HepG2 (cell line): ENCODE results near the gene CUL7. TPM values are rescaled to one million over a fixed set of nuclear protein-coding genes. Genes with fewer than 3 reads are reported as not detected.
A peak's percentile ranks its signal among the peaks of the same experiment; 100 is the strongest.

Experiments
- ARNT ChIP-seq: fragments of 450-650 bp; IDR thresholded peaks from 2 replicates; pipeline ENCODE4 v1.6.1; 2017
- CENPX ChIP-seq: sonication (generic); formaldehyde crosslinking; IDR thresholded peaks from 2 replicates; pipeline ENCODE4 v1.9.0; 2021; ENCODE audit warnings: mild to moderate bottlenecking, missing genetic modification reagents, moderate library complexity
- FOXK2 ChIP-seq: fragments of 450-650 bp; IDR thresholded peaks from 2 replicates; pipeline ENCODE4 v1.6.1; 2016
- GABPA ChIP-seq, 2 experiments: IDR thresholded peaks; 2 replicates each; pipeline ENCODE4 v1.6.1; 2011 to 2016; ENCODE audit warnings: low read depth in 2 of 2, low read length in 1 of 2, missing biosample characterization in 1 of 2, missing genetic modification characterization in 1 of 2
- GLI4 ChIP-seq: sonication (generic); formaldehyde crosslinking; IDR thresholded peaks from 2 replicates; pipeline ENCODE4 v1.5.1; 2020; ENCODE audit warnings: missing genetic modification reagents, mild to moderate bottlenecking, moderate library complexity, borderline replicate concordance
- MIER3 ChIP-seq: IDR thresholded peaks from 2 replicates; pipeline ENCODE4 v1.6.1; 2016; ENCODE audit warnings: missing compliant biosample characterization, borderline replicate concordance
- MZF1 ChIP-seq: sonication (generic); formaldehyde crosslinking; IDR thresholded peaks from 2 replicates; pipeline ENCODE4 v1.8.1; 2023; ENCODE audit warnings: mild to moderate bottlenecking, missing genetic modification reagents, borderline replicate concordance
- NCOA5 ChIP-seq: sonication (generic); formaldehyde crosslinking; IDR thresholded peaks from 2 replicates; pipeline ENCODE4 v1.4.0; 2020; ENCODE audit warnings: missing genetic modification reagents
- NFATC3 ChIP-seq: sonication (generic); formaldehyde crosslinking; IDR thresholded peaks from 2 replicates; pipeline ENCODE4 v1.5.1; 2020; ENCODE audit warnings: mild to moderate bottlenecking, missing genetic modification reagents
- ZKSCAN8 ChIP-seq: IDR thresholded peaks from 2 replicates; pipeline ENCODE4 v1.6.1; 2016; ENCODE audit warnings: borderline replicate concordance, missing genetic modification reagents, missing compliant biosample characterization
- ZNF251 ChIP-seq: sonication (generic); formaldehyde crosslinking; IDR thresholded peaks from 2 replicates; pipeline ENCODE4 v1.9.0; 2021; ENCODE audit warnings: mild to moderate bottlenecking, missing genetic modification reagents
- ZNF317 ChIP-seq: sonication (generic); formaldehyde crosslinking; IDR thresholded peaks from 2 replicates; pipeline ENCODE4 v1.5.0; 2020; ENCODE audit warnings: mild to moderate bottlenecking, missing genetic modification reagents
- ZNF382 ChIP-seq: sonication (generic); formaldehyde crosslinking; IDR thresholded peaks from 2 replicates; pipeline ENCODE4 v1.5.0; 2020; ENCODE audit warnings: missing genetic modification reagents, mild to moderate bottlenecking, borderline replicate concordance
- ZNF460 ChIP-seq: sonication (generic); formaldehyde crosslinking; IDR thresholded peaks from 2 replicates; pipeline ENCODE4 v1.5.1; 2020; ENCODE audit warnings: missing genetic modification reagents, mild to moderate bottlenecking, borderline replicate concordance
- ZNF552 ChIP-seq: sonication (generic); formaldehyde crosslinking; IDR thresholded peaks from 2 replicates; pipeline ENCODE4 v1.9.0; 2022; ENCODE audit warnings: missing genetic modification reagents, mild to moderate bottlenecking, borderline replicate concordance
- polyA plus RNA-seq, 8 experiments: library from polyadenylated mRNA; depleted of rRNA in 3 of 8; stranded (reverse) in 7 of 8; unstranded in 1 of 8; fragments of >200 nt; fragmentation: Illumina TruSeq in 4 of 8; extraction: Trizol in 4 of 8; gene quantifications; 2 replicates each; pipeline versions ENCODE4 v1.2.1 to v1.2.3, GENCODE V29; 2011 to 2016; ENCODE audit warnings: low read depth in 4 of 8, missing spikeins in 1 of 8, mixed read lengths in 1 of 8; ENCODE audit not compliant: insufficient read depth in 1 of 8
- total RNA-seq, 5 experiments: library from RNA; depleted of rRNA; stranded (reverse); fragments of >200 nt; fragmentation: Illumina TruSeq; extraction: Trizol; gene quantifications; 2 replicates each; pipeline ENCODE4 v1.2.3, GENCODE V29; 2016; ENCODE audit warnings: low read depth in 1 of 5
- TF ChIP-seq, protein P1 (sequence below): fragments of 450-650 bp; IDR thresholded peaks from 2 replicates; pipeline ENCODE4 v1.6.1; 2016
- TF ChIP-seq, protein P2 (sequence below): sonication (generic); formaldehyde crosslinking; IDR thresholded peaks from 2 replicates; pipeline ENCODE4 v1.5.0; 2020; ENCODE audit warnings: missing genetic modification reagents
- TF ChIP-seq, protein P3 (sequence below), 2 experiments: sonication (generic) in 1 of 2; formaldehyde crosslinking in 1 of 2; IDR thresholded peaks; 2 replicates each; pipeline versions ENCODE4 v1.4.0 to v1.6.1; 2016 to 2020; ENCODE audit warnings: borderline replicate concordance in 1 of 2, low read depth in 1 of 2, mild to moderate bottlenecking in 1 of 2, missing genetic modification reagents in 1 of 2
- TF ChIP-seq, protein P4 (sequence below): sonication (generic); formaldehyde crosslinking; IDR thresholded peaks from 2 replicates; pipeline ENCODE4 v1.4.0; 2020; ENCODE audit warnings: mild to moderate bottlenecking, low read depth, missing genetic modification reagents

Gene CUL7
- total and polyA plus RNA-seq, 2 of the 13 experiments (the other 11 are each of a cell fraction or from before 2014, with no cell fraction given), result 32.0 to 60.7 TPM

DNA sequence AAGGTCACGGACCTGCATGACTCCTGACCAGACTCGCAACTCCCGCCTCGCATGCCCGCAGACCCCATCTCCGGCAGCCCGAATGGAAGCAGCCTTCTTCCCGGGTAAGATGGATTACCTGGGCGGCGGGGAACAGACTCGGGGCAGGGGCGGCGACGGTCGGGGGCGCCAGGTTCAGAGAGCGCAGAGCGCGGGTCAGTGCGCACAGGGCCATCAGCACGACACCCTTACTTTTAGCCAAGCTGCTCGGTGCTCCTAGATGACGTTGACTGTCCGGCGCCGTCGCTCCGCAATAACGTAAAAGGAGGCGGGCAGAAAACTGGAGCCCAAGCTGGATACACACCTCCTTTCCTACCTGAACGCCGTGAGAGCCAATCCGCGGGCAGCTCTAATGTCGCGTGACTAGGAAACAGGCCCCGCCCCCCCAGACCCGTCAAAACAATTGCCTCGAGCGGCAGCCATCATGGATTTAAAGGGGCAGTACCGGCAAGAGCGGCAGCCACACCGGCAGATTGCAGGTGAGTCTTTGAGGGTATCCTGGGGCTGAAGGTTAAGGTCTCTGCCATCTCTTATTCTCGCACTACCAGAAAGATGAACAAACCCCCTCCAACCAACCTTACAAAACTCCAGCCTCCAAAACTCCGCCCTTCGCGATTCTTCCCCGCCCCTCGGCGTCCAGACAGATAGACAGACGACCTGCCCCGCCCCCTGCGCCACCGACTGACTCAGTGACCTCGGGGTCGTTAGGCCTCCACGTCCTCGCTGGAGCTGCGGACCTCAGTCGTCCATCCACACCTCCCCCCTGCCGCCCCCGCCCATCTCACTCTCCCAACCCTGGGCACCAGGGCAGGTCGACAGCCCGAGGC, 5.8 kb upstream of the CUL7 start, which contains the start of the genes KLC4 and MRPL2 (continued):
- TF ChIP-seq CENPX (CRISPR knock-in tag), result no peak
- TF ChIP-seq, protein P1, sequence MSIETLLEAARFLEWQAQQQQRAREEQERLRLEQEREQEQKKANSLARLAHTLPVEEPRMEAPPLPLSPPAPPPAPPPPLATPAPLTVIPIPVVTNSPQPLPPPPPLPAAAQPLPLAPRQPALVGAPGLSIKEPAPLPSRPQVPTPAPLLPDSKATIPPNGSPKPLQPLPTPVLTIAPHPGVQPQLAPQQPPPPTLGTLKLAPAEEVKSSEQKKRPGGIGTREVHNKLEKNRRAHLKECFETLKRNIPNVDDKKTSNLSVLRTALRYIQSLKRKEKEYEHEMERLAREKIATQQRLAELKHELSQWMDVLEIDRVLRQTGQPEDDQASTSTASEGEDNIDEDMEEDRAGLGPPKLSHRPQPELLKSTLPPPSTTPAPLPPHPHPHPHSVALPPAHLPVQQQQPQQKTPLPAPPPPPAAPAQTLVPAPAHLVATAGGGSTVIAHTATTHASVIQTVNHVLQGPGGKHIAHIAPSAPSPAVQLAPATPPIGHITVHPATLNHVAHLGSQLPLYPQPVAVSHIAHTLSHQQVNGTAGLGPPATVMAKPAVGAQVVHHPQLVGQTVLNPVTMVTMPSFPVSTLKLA, result peak; percentile 77
- no peak for TF ChIP-seq ZNF552
- peak; percentile 46 for TF ChIP-seq ZNF317 (CRISPR knock-in tag)
- TF ChIP-seq ZNF251 (CRISPR knock-in tag), result 0 out of 2 replicates have a peak, but pooled peaks have one; percentile 45
- no peak for TF ChIP-seq ZNF382
- TF ChIP-seq ARNT, result no peak
- TF ChIP-seq MIER3 (CRISPR knock-in tag), result peak; percentile 37
- no peak; the same call in 1 of the 2 replicates for TF ChIP-seq ZKSCAN8
- peak; percentile 83 for TF ChIP-seq FOXK2
- TF ChIP-seq MZF1, result 0 out of 2 replicates have a peak, but pooled peaks have one; percentile 30
- TF ChIP-seq, protein P2, sequence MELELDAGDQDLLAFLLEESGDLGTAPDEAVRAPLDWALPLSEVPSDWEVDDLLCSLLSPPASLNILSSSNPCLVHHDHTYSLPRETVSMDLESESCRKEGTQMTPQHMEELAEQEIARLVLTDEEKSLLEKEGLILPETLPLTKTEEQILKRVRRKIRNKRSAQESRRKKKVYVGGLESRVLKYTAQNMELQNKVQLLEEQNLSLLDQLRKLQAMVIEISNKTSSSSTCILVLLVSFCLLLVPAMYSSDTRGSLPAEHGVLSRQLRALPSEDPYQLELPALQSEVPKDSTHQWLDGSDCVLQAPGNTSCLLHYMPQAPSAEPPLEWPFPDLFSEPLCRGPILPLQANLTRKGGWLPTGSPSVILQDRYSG (CRISPR knock-in tag), result no peak
- TF ChIP-seq, protein P3, sequence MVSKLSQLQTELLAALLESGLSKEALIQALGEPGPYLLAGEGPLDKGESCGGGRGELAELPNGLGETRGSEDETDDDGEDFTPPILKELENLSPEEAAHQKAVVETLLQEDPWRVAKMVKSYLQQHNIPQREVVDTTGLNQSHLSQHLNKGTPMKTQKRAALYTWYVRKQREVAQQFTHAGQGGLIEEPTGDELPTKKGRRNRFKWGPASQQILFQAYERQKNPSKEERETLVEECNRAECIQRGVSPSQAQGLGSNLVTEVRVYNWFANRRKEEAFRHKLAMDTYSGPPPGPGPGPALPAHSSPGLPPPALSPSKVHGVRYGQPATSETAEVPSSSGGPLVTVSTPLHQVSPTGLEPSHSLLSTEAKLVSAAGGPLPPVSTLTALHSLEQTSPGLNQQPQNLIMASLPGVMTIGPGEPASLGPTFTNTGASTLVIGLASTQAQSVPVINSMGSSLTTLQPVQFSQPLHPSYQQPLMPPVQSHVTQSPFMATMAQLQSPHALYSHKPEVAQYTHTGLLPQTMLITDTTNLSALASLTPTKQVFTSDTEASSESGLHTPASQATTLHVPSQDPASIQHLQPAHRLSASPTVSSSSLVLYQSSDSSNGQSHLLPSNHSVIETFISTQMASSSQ (IDR thresholded peaks at IDR 0.05; ENCODE audit: low read depth), result no peak; the same call in 1 of the 2 replicates
- TF ChIP-seq, protein P3 (CRISPR knock-in tag; IDR thresholded peaks at IDR 0.05; ENCODE audit: borderline replicate concordance), result peak; percentile 40
- no peak for TF ChIP-seq NFATC3 (CRISPR knock-in tag)
- TF ChIP-seq ZNF460 (CRISPR knock-in tag), result no peak
- TF ChIP-seq NCOA5 (CRISPR knock-in tag), result no peak
- TF ChIP-seq GABPA (IDR thresholded peaks at IDR 0.05; ENCODE audit: low read depth, low read length), result no peak
- peak; percentile 81 for TF ChIP-seq GABPA (CRISPR knock-in tag; IDR thresholded peaks at IDR 0.05; ENCODE audit: low read depth)
- TF ChIP-seq, protein P4, sequence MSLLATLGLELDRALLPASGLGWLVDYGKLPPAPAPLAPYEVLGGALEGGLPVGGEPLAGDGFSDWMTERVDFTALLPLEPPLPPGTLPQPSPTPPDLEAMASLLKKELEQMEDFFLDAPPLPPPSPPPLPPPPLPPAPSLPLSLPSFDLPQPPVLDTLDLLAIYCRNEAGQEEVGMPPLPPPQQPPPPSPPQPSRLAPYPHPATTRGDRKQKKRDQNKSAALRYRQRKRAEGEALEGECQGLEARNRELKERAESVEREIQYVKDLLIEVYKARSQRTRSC (CRISPR knock-in tag), result no peak
- TF ChIP-seq GLI4 (CRISPR knock-in tag), result no peak; the same call in 1 of the 2 replicates
